Stomach smooth muscle (tissue), 2 donors: ENCODE results near the gene DRAM2.

ENCODE experiments used
- H3K27ac ChIP-seq: one replicate; pipeline ENCODE4 v1.7.0; 2013; ENCODE audit warnings: mild to moderate bottlenecking, low read length, inconsistent platforms
- H3K27me3 ChIP-seq, 2 donors: one replicate each; pipeline ENCODE4 v1.7.0; 2013; ENCODE audit warnings: low read length in 2 of 2; ENCODE audit not compliant: insufficient read depth in 2 of 2, control insufficient read depth in 1 of 2
- H3K36me3 ChIP-seq, 2 donors: one replicate each; pipeline ENCODE4 v1.7.0; 2013; ENCODE audit warnings: low read length in 2 of 2; ENCODE audit not compliant: control insufficient read depth in 2 of 2, insufficient read depth in 2 of 2
- H3K4me1 ChIP-seq: one replicate; pipeline ENCODE4 v1.7.0; 2013; ENCODE audit warnings: low read length; ENCODE audit not compliant: control insufficient read depth, insufficient read depth
- H3K4me3 ChIP-seq, 2 donors: one replicate each; pipeline ENCODE4 v1.7.0; 2013; ENCODE audit warnings: low read length in 2 of 2
- H3K9ac ChIP-seq, 2 donors: one replicate each; pipeline ENCODE4 v1.7.0; 2013; ENCODE audit warnings: low read length in 2 of 2, mild to moderate bottlenecking in 1 of 2
- H3K9me3 ChIP-seq, 2 donors: one replicate each; pipeline ENCODE4 v1.7.0; 2013; ENCODE audit warnings: low read length in 2 of 2; ENCODE audit not compliant: control insufficient read depth in 2 of 2
- donor health status: healthy.
- donor health status: Pancreatic carcinoma.

DRAM2 gene

GRCh38 chr1:111139956-111140679 is at the start of gene DRAM2, which contains the start of gene CEPT1:
DRAM2 (minus strand) TSS chr1:111140093; CDS start chr1:111131554, 8,539 bp downstream.
CEPT1 (plus strand) TSS chr1:111140223; CDS start chr1:111147715, 7,492 bp downstream.
- Histone ChIP-seq H3K4me3 (peak within 1 kb of the TSS; percentile 90 to 91), H3K9me3 (no peaks in the 10 kb centered on the region), H3K36me3 (peaks cover 0 to 1% of the 10 kb centered on the region in 2 donors), H3K9ac (peak within 1 kb of the TSS; percentile 90 to 93), H3K27ac (peak within 1 kb of the TSS; percentile 77), H3K27me3 (no peaks in the 10 kb centered on the region), H3K4me1 (peaks cover 6% of the 10 kb centered on the region)

DNA sequence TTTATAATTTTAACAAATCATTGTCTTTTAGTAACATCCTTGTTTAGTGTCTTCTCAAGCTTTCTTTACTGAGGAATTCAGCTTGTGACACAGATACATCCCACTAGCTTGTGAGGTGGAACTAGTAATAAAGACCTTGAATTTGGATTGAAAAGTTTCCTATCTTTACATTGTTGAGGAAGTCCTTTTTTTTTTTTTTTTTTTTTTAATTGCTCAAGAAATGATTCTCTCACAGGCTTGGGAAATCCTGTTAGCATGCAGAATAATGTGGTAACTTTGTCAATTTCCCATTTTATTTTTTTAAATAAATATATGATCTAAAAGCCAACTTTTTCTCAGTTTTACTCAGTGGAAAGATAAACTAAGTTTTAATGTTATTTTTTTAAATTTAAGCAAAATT is 44.8 kb upstream of the DRAM2 start:
- no peak overlapping the region for H3K9ac ChIP-seq
- H3K27me3 ChIP-seq, result no peaks in the 10 kb centered on the region
- no peak overlapping the region for H3K27ac ChIP-seq
- peaks cover 36 to 50% of the 10 kb centered on the region in 2 donors for H3K36me3 ChIP-seq
- no peaks in the 10 kb centered on the region for H3K4me1 ChIP-seq
- no peak overlapping the region for H3K4me3 ChIP-seq
- H3K9me3 ChIP-seq, result no peaks in the 10 kb centered on the region

GRCh38 chr1:111183308-111184069 is 43.6 kb upstream of the DRAM2 start:
- Histone ChIP-seq H3K4me3 (no peak overlapping the region), H3K4me1 (no peaks in the 10 kb centered on the region), H3K9ac (no peak overlapping the region), H3K27me3 (no peaks in the 10 kb centered on the region), H3K36me3 (peaks cover 33 to 47% of the 10 kb centered on the region in 2 donors), H3K27ac (no peak overlapping the region), H3K9me3 (no peaks in the 10 kb centered on the region)

GRCh38 chr1:111182052-111182451 is 42.2 kb upstream of the DRAM2 start:
- peaks cover 21 to 35% of the 10 kb centered on the region in 2 donors for H3K36me3 ChIP-seq

DNA sequence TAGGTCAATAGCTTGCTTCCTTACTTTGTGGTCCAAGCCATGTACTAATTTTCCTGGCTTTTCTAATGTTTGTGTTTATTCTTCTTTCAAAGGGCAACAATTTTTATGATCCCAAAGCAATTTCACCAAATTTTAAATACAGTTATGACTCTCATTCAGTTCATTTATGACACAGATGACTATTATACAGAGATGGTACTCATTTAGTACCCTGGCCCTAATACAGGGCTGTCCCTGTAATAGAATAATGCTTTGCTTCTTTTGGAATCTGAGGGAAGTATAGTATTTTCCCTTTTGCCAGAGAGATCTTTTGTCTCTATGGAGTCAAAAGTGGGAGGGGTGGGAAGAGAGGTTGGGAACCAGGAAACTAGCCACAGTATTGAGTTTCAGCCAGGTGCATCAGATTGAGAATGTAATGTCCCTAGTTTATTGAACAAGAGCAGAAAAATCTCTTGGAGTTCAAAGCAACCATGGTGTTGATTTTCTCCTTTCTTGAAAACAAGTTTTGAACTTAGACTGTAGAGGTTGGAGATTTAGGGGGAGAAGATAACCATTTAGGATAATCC is 40.2 kb upstream of the DRAM2 start:
- H3K4me3 ChIP-seq, result no peak overlapping the region
- no peak overlapping the region for H3K9ac ChIP-seq
- H3K36me3 ChIP-seq, result peaks cover 17 to 26% of the 10 kb centered on the region in 2 donors
- no peaks in the 10 kb centered on the region for H3K9me3 ChIP-seq
- no peaks in the 10 kb centered on the region for H3K4me1 ChIP-seq
- H3K27ac ChIP-seq, result no peak overlapping the region
- no peaks in the 10 kb centered on the region for H3K27me3 ChIP-seq

More at GRCh38 chr1:111182052-111182451, 42.2 kb upstream of the DRAM2 start:
- Histone ChIP-seq H3K9me3 (no peaks in the 10 kb centered on the region), H3K4me1 (no peaks in the 10 kb centered on the region), H3K27ac (no peak overlapping the region), H3K27me3 (no peaks in the 10 kb centered on the region), H3K4me3 (no peak overlapping the region), H3K9ac (no peak overlapping the region)

GRCh38 chr1:111176678-111177077 is 36.8 kb upstream of the DRAM2 start:
- peaks cover 2 to 6% of the 10 kb centered on the region in 2 donors for H3K36me3 ChIP-seq
- no peaks in the 10 kb centered on the region for H3K27me3 ChIP-seq
- no peak overlapping the region for H3K27ac ChIP-seq
- H3K9me3 ChIP-seq, result no peaks in the 10 kb centered on the region
- H3K4me1 ChIP-seq, result no peaks in the 10 kb centered on the region
- no peak overlapping the region for H3K4me3 ChIP-seq
- H3K9ac ChIP-seq, result no peak overlapping the region

DNA sequence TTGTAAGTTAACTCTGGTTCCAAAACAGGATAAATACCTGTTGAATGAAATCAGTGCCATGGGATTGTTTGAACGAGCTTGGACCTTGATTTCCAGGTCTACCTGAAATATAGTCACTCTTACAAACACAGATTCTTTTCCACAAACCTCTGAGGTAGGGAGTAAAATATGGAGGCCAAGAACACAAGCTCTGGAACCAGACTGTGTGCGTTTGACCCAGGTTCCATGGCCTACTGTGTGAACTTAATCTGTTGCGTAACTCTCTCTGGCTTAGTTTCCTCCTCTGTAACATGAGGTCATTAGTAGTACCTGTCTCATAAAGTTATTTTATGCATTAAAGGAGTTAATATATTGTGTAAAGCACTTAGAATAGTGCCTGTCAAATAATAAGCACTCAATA is 35.5 kb upstream of the DRAM2 start:
- no peak overlapping the region for H3K4me3 ChIP-seq
- H3K9ac ChIP-seq, result no peak overlapping the region

DNA sequence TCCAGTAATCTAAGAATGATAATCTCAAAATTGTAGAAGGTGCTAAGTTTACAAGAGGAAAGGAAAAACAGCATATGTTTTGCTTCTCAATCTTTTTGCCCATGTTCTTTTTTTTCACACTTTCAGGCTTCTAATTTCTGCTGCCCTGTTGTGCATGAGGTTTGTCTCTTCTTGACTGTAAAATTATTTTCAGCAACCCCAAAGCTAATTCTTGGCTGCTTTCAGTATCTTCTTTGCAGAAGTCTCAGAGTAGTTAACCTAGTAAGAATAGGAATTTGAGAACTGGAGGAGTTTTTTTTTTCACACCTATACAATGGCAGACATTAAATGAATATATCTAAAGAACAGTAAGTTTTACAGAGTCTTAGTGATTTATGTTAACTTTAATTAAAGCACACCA is 34.2 kb upstream of the DRAM2 start:
- Histone ChIP-seq H3K9ac (no peak overlapping the region), H3K4me1 (no peaks in the 10 kb centered on the region), H3K36me3 (peaks cover 2 to 6% of the 10 kb centered on the region in 2 donors), H3K27ac (no peak overlapping the region), H3K4me3 (no peak overlapping the region), H3K9me3 (no peaks in the 10 kb centered on the region), H3K27me3 (no peaks in the 10 kb centered on the region)

More for the DNA sequence above, 35.5 kb upstream of the DRAM2 start:
- Histone ChIP-seq H3K36me3 (peaks cover 2 to 6% of the 10 kb centered on the region in 2 donors), H3K9me3 (no peaks in the 10 kb centered on the region), H3K27ac (no peak overlapping the region), H3K4me1 (no peaks in the 10 kb centered on the region), H3K27me3 (no peaks in the 10 kb centered on the region)

DNA sequence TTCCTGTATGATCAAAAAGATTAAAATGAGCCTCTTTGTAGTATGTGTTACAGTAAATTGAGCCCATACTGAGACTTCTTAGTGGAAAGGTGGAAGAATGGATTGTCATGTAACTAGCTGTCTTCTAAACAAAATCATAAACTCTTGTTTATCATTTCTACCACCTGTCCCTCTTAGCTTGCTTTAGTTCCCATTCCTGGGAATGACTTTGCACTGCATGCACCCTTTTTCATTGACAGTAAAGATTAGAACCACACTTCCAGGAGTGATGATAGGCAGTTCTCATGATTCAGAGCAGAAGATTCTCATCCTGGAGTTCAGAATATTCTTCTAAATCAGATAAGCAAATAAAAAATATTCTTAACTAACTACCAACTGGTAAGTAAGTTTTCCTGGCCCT is 32.6 kb upstream of the DRAM2 start:
- Histone ChIP-seq H3K27me3 (no peaks in the 10 kb centered on the region), H3K9me3 (no peaks in the 10 kb centered on the region), H3K4me1 (no peaks in the 10 kb centered on the region), H3K4me3 (no peak overlapping the region), H3K9ac (no peak overlapping the region), H3K27ac (no peak overlapping the region), H3K36me3 (peaks cover 0 to 12% of the 10 kb centered on the region in 2 donors)

DNA sequence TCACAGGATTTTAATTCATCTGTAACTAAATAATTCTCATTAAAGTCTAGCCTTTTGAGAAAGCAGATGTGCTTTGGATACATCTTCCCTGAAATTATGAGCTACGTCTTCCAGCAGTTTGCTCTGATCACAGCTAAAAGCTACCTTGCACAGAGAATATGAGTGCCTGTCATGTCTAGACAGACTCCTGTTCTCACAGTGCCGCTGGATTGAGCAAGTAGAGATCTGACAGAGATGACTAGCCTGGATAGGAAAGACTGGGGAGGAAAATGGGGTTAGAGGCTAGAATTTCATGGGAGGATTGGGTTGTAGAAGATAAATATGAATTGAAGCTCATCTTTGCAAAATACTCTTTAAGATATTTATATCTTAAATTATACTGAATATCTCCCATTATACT is 24.3 kb upstream of the DRAM2 start:
- Histone ChIP-seq H3K27me3 (no peaks in the 10 kb centered on the region), H3K4me3 (no peak overlapping the region), H3K9me3 (no peaks in the 10 kb centered on the region), H3K9ac (no peak overlapping the region), H3K4me1 (no peaks in the 10 kb centered on the region), H3K27ac (no peak overlapping the region), H3K36me3 (peaks cover 11% of the 10 kb centered on the region in 2 donors)
